ENCODE results near the gene TLK1.

DNA sequence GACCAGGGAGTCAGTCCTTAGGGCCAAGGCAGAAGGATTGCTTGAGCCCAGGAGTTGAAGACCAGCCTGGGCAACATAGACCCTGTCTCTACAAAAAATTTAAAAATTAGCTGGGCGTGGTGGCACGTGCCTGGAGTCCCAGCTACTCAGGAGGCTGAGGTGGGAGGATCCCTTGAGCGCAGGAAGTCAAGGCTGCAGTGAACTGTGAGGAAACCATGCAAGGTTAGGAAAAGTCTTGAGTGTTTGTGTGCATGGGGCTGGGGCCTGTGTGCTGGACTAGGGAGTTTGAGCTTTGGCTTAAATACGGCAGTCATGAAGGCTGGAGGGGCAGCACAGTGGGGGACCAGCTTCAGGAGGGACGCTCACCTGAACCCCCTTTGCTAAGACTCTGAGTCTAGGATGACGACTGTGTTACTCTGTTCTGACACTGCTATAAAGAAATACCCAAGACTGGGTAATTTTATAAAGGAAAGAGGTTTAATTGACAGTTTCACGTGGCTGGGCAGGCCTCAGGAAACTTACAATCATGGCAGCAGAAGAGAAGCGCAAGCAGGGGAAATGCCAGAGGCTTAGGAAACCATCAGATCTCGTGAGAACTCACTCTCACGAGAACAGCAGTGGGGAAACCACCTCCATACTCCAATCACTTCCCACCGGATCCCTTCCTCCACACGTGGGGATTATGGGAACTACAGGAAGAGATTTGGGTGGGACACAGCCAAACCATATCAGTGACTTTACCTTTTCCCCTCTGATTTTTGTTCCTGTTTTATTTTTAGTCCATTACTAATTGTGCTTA, 192.3 kb downstream of the TLK1 start:
- TF ChIP-seq, protein P1, sequence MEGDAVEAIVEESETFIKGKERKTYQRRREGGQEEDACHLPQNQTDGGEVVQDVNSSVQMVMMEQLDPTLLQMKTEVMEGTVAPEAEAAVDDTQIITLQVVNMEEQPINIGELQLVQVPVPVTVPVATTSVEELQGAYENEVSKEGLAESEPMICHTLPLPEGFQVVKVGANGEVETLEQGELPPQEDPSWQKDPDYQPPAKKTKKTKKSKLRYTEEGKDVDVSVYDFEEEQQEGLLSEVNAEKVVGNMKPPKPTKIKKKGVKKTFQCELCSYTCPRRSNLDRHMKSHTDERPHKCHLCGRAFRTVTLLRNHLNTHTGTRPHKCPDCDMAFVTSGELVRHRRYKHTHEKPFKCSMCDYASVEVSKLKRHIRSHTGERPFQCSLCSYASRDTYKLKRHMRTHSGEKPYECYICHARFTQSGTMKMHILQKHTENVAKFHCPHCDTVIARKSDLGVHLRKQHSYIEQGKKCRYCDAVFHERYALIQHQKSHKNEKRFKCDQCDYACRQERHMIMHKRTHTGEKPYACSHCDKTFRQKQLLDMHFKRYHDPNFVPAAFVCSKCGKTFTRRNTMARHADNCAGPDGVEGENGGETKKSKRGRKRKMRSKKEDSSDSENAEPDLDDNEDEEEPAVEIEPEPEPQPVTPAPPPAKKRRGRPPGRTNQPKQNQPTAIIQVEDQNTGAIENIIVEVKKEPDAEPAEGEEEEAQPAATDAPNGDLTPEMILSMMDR (IDR thresholded peaks at IDR 0.05): no peak
- no peak for TF ChIP-seq POLR2A (IDR thresholded peaks at IDR 0.05)

Measured in thyroid gland (tissue), 4 donors.